Smooth muscle cell (in vitro differentiated cells): ENCODE measurements around the gene DOP1B. TPM values are rescaled to one million over a fixed set of nuclear protein-coding genes. Genes with fewer than 3 reads are reported as not detected.
"Not testable (repeated sequence)": the region's sequence is repeated elsewhere in the genome, so short reads cannot be mapped to it uniquely, and the experiment has no call there.

ENCODE experiments used
- DNase-seq: peaks from one replicate; lab custom pipeline; 2025; ENCODE audit not compliant: unreplicated experiment; lab: John Stamatoyannopoulos, UW
- H2AFZ ChIP-seq: fragments of 200-600 bp; sonication (generic); 2 replicates; pipeline ENCODE4 v1.6.0; 2016; ENCODE audit warnings: antibody characterized with exemption, low read depth, mild to moderate bottlenecking
- H3F3A ChIP-seq: fragments of 200-600 bp; sonication (generic); 2 replicates; pipeline ENCODE4 v1.6.0; 2017; ENCODE audit warnings: antibody characterized with exemption, low read depth
- H3K27ac ChIP-seq: fragments of 200-600 bp; sonication (generic); 2 replicates; pipeline ENCODE4 v1.5.1; 2016; ENCODE audit warnings: low read depth, mild to moderate bottlenecking
- H3K27me3 ChIP-seq: fragments of 200-600 bp; sonication (generic); 2 replicates; pipeline ENCODE4 v1.6.1; 2016; ENCODE audit warnings: low read depth, mild to moderate bottlenecking
- H3K36me3 ChIP-seq: fragments of 200-600 bp; sonication (generic); 2 replicates; pipeline ENCODE4 v1.5.1; 2016; ENCODE audit warnings: low read depth
- H3K4me1 ChIP-seq: fragments of 200-600 bp; sonication (generic); 2 replicates; pipeline ENCODE4 v1.5.1; 2016; ENCODE audit warnings: low read depth
- H3K4me2 ChIP-seq: fragments of 200-600 bp; sonication (generic); 2 replicates; pipeline ENCODE4 v1.6.0; 2016; ENCODE audit warnings: mild to moderate bottlenecking
- H3K4me3 ChIP-seq: fragments of 200-600 bp; sonication (generic); 2 replicates; pipeline ENCODE4 v1.5.1; 2016; ENCODE audit warnings: mild to moderate bottlenecking
- H3K79me2 ChIP-seq: fragments of 200-600 bp; sonication (generic); 2 replicates; pipeline ENCODE4 v1.6.0; 2016; ENCODE audit warnings: low read depth, mild to moderate bottlenecking
- H3K9ac ChIP-seq: fragments of 200-600 bp; sonication (generic); 2 replicates; pipeline ENCODE4 v1.6.0; 2016; ENCODE audit warnings: low read depth
- H3K9me3 ChIP-seq: fragments of 200-600 bp; sonication (generic); replicated peaks from 2 replicates; pipeline ENCODE4 v1.5.1; 2016; ENCODE audit warnings: low read depth
- H4K20me1 ChIP-seq: fragments of 200-600 bp; sonication (generic); 2 replicates; pipeline ENCODE4 v1.6.0; 2016; ENCODE audit warnings: low read depth
- CTCF ChIP-seq: fragments of 200-600 bp; sonication (generic); IDR thresholded peaks from 2 replicates; pipeline ENCODE4 v1.5.1; 2017; ENCODE audit warnings: borderline replicate concordance, mild to moderate bottlenecking, antibody characterized with exemption; ENCODE audit not compliant: insufficient read depth, poor library complexity, severe bottlenecking
- WGBS: methylation state at CpG from one replicate; pipeline ENCODE4 v1.1.7; 2016; ENCODE audit warnings: low lambda C conversion rate; 5-methylcytosine and 5-hydroxymethylcytosine counted together
- polyA plus RNA-seq: library from polyadenylated mRNA; unstranded; fragments of >200 nt; fragmentation: Nextera tagmentation; extraction: Ambion mirVana; gene quantifications from 2 replicates; pipeline ENCODE4 v1.2.1, GENCODE V29; 2016
- total RNA-seq: library from RNA; depleted of rRNA; stranded (reverse); fragments of >200 nt; gene quantifications from 2 replicates; pipeline ENCODE4 v1.2.3, GENCODE V29; 2014

Gene DOP1B
- total and polyA plus RNA-seq, 2 experiments from 2014 or later, result 3.2 to 14.5 TPM

GRCh38 chr21:36135391-36136102, 21.1 kb upstream of the DOP1B start:
- no peaks in the 10 kb centered on the region for H4K20me1 ChIP-seq
- H3K79me2 ChIP-seq, result no peaks in the 10 kb centered on the region
- H3K9me3 ChIP-seq, result no peaks in the 10 kb centered on the region
- WGBS, result under 1% methylated on average over 60 of the region's 60 CpGs
- peak overlapping the region; percentile 97 for H2AFZ ChIP-seq
- peak overlapping the region; percentile 79 for H3K4me3 ChIP-seq
- TF ChIP-seq CTCF, result no peak
- H3K4me1 ChIP-seq, result peaks cover 11% of the 10 kb centered on the region
- H3K9ac ChIP-seq, result peak overlapping the region; percentile 24
- peaks cover 21% of the 10 kb centered on the region for H3K27me3 ChIP-seq
- peak overlapping the region; percentile 90 for H3K4me2 ChIP-seq
- H3K36me3 ChIP-seq, result no peaks in the 10 kb centered on the region
- no peak for DNase-seq
- H3K27ac ChIP-seq, result peak overlapping the region; percentile 7
- H3F3A ChIP-seq, result no peaks in the 10 kb centered on the region

GRCh38 chr21:36139791-36140190, 16.8 kb upstream of the DOP1B start:
- H3K4me3 ChIP-seq, H3K9ac ChIP-seq, H2AFZ ChIP-seq, H3F3A ChIP-seq, DNase-seq, H3K79me2 ChIP-seq, H3K4me2 ChIP-seq, H3K36me3 ChIP-seq, H3K9me3 ChIP-seq, H3K27ac ChIP-seq, H4K20me1 ChIP-seq: not testable (repeated sequence)
- Histone ChIP-seq H3K27me3 (peaks cover 17% of the 10 kb centered on the region), H3K4me1 (peaks cover 11% of the 10 kb centered on the region)
- WGBS, result 93% methylated on average over 13 of the region's 13 CpGs

- Histone ChIP-seq H3K36me3 (no peaks in the 10 kb centered on the region), H3K27me3 (peaks cover 15% of the 10 kb centered on the region), H3K9ac (peak overlapping the region; percentile 40), H2AFZ (no peak overlapping the region), H3F3A (no peaks in the 10 kb centered on the region), H3K4me2 (no peak overlapping the region), H3K4me1 (peaks cover under 1% of the 10 kb centered on the region), H3K4me3 (no peak overlapping the region), H3K27ac (peak overlapping the region; percentile 61), H3K9me3 (no peaks in the 10 kb centered on the region), H4K20me1 (no peaks in the 10 kb centered on the region), H3K79me2 (no peaks in the 10 kb centered on the region)
- peak; percentile 87 for TF ChIP-seq CTCF
- 12% methylated on average over 6 of the region's 6 CpGs for WGBS
- no peak for DNase-seq
Measured at GRCh38 chr21:36141513-36141925, 15.1 kb upstream of the DOP1B start.

- H3K4me3 ChIP-seq, H3K36me3 ChIP-seq, H2AFZ ChIP-seq, H3K9me3 ChIP-seq, H3K79me2 ChIP-seq, H3K4me1 ChIP-seq, H4K20me1 ChIP-seq, H3F3A ChIP-seq, H3K4me2 ChIP-seq, H3K27me3 ChIP-seq, DNase-seq, H3K27ac ChIP-seq, H3K9ac ChIP-seq: not testable (repeated sequence)
- 89% methylated on average over 6 of the region's 6 CpGs for WGBS
Measured at GRCh38 chr21:36144233-36144632, 12.4 kb upstream of the DOP1B start.
